Mesenteric fat pad (tissue), 1 donor: ENCODE measurements around the gene TM9SF3. TPM values are rescaled to one million over a fixed set of nuclear protein-coding genes. Genes with fewer than 3 reads are reported as not detected.

Experiments
- DNase-seq: peaks from one replicate; pipeline ENCODE4 v3.0.0-alpha.2; 2020; ENCODE audit warnings: low spot score
- total RNA-seq: library from RNA; stranded (reverse); fragmentation: NEBNext Ultra II Directional; extraction: Animal tissue kit (Norgen Biotek cat#: 25700); gene quantifications from one replicate; pipeline ENCODE4 v1.2.1, GENCODE V29; 2021
- donor health status: DM: yes; HTN: yes; CAD: no.

The TM9SF3 gene
- total RNA-seq, 1 donor from 2014 or later = 139 TPM

- peak; percentile 33 for DNase-seq
These were observed 112.9 kb downstream of the TM9SF3 start for GRCh38 chr10:96473866-96474265.

DNA sequence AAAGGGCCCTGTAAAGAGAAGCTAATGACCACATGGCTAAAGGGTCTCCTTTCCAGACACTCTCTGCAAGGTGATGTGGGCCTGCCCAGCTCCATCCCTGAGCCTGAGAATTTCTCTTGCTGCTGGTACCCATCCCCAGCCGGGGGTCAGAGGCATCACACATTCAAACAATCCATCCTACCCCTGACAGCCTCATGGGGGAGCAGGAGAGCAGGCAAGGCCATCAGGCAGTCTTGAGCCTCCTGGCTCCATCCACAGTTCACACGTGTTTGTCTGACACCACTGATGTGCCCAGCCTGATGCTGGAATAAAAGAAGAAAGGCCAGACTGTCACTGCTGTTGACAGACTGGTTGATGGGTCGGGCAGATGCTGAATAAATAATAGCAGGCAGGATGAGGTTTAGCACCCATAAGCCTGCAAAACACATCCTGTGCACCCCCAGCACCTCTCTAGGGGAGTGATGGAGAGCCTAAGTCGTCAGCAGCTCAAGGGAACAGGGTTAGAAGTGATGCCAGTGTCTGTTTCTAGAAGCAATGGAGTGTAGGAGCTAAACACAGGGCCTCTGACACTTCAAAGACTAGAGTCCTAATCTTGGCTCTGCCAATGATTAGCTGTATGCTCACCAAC lies 116.6 kb downstream of the TM9SF3 start:
- DNase-seq = peak; percentile 62

DNA sequence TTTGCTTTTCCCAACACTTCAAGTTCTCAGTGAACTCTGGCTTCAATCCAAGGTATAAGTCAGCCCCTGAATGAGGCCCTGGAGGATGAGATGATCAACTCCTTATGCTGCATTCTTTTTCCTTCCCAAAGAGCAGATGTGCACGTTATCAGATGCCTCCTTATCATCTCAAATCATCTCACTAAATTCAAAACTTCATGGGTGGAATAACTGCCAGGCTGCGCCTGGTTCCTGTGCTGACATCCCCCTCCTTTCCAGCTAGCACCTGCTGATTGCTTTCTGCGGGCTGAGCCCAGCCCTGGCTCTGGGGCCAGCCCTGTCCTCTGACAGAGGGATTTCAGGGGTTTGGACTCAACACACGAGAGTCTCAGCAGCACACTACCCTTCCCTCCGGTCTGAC lies 118.0 kb downstream of the TM9SF3 start:
- DNase-seq = no peak

Other genes with a start within 250 kb of the TM9SF3 start
- gene OPALIN, start 228.0 kb downstream of the TM9SF3 start, total RNA-seq = not detected
- not detected for gene TLL2, start 73.1 kb downstream of the TM9SF3 start, total RNA-seq
- gene PIK3AP1, start 133.5 kb upstream of the TM9SF3 start, total RNA-seq = 17.7 TPM
- gene LCOR, start 245.3 kb upstream of the TM9SF3 start, total RNA-seq = 40.7 TPM